Parietal lobe (tissue), 1 donor: ENCODE results near the gene BNIP2. TPM values are rescaled to one million over a fixed set of nuclear protein-coding genes. Genes with fewer than 3 reads are reported as not detected.

ENCODE experiments used
- total RNA-seq: library from RNA; depleted of rRNA; stranded (reverse); fragments of >200 nt; gene quantifications from one replicate; pipeline ENCODE4 v1.2.3, GENCODE V29; 2014

The BNIP2 gene, protein sequence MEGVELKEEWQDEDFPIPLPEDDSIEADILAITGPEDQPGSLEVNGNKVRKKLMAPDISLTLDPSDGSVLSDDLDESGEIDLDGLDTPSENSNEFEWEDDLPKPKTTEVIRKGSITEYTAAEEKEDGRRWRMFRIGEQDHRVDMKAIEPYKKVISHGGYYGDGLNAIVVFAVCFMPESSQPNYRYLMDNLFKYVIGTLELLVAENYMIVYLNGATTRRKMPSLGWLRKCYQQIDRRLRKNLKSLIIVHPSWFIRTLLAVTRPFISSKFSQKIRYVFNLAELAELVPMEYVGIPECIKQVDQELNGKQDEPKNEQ
- 98.6 TPM for total RNA-seq

DNA sequence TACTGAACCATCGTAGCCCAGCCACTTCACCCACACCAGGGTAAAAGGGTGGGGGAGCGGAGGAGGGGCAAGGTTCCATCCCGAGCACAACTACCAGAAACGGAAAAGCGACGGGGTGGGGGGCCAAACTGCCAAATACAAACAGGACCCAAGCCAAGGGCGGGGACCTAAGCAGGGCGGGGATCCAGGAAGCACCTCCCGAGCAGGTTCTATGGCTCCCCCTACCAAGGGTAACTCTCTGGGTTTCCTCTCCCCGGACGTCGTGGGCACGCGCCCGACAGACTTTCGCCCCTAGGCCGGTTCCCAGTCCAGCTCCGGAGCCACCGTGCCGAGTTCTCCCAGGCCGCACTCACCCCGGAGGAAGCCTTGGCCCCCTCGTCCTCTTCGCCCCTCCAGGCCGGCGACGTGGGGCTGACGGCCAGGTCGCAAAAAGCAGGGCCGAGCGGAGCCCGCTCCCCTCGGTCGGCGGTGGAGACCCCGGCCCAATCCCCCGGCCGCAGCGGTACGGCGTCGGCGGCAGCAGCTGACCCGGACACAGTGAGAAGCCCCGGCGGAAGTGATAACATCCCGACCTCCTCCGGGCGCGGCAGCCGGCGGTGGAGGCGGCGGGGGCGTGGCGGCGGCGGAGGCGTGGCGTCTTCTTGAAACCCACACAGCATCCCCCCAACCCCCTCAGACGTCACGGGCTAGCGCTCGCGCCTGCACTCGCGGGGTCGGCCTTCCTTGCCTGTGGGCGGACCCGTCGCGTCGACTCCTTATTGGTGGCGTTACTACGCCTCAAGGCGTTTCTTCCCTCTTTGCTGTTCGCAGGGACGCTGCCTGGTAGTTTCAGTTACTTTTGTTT is at the start of gene BNIP2:
Gene BNIP2, minus strand, starts transcription at position 539 of the 844 bp plus-strand sequence. CDS start 6,863 bp downstream, outside the sequence.

DNA sequence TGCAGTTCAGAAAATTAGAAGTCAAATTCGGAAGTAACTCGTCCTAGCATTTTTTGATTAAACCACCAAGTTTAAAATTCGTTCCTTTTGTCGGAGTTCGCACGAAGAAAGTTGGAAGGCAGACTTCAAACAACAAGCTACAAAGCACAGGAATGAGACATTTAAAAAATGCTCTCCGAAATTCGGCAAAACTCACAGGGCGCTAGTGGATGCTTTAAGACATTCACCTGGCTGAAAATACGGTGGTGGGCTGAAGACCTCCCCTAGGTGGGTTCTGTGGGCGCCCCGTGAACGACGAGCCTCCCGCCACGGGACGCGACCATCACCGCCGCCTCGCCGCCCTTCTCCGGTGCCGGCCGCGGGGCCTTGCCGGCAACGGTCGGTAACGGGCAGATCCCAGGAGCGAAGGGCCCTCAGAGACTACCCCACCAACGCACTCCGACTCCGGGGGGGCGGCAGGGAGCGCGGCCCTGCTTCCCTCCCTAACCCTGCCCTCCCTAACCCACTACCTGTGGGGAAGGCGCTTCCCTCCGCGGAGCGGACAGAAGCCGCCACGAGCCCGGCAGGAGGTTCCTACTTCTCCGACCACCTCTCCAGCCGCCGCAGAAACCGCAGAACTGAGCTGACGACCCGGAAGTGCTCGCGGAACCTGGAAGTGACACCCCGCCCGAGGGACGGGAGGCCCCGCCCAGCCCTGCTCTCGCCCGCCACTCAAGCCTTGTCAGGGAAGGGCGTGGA is 32.1 kb downstream of the BNIP2 start, which contains the start of gene GTF2A2:
Gene GTF2A2, minus strand, starts transcription at position 619 of the 738 bp plus-strand sequence. CDS start 5,238 bp downstream, outside the sequence.

DNA sequence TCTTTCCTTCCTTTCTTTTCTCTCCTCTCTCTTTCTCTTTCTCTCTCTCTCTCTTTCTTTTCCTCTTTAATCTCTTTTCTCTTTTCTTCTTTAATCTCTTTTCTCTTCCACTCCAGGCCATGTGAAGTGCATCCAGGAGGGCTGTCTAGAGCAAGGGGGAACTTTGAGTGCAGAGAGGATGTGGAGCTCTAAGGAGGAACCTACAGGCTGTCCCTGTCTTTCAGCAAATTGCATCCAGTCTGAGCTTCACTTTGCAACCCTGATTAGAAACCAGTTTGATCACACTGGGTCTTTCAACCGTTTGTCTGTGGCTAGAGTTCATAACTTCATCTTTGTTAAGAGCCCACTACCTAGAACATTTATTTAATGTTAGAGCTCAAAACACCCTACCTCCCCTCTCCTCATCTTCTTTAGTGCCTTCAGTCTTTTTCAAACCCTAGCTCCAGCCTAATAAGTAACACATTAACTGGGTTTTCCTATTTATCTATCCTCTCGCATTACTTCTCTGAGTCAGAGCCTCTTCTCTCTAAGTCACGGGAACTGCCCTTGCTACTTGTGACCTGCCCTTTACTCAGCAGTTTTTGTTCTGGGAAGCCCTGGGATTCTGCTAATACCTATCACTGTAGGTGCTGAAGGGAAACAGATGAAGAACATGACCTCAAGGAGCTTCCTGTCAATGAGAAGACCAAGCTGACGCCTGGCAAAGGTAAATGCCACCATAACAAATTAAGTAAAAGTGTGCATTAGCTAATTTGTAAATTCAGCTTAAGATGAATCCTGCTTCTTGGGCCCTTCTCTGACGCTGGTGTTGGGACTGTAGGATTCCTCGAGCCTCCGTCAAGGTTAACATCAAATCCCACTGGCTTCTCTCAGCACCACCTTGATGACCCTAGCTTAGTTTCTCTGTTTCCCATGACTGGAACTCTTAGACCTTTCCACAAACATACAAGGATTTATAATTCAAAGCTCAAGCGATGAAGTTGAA is 77.6 kb downstream of the BNIP2 start, which contains the start of gene GCNT3:
Gene GCNT3, plus strand, starts transcription at position 508 of the 985 bp plus-strand sequence. CDS start 6,456 bp downstream, outside the sequence.

Other genes with a start within 250 kb of the BNIP2 start
- gene GCNT3, start 77.5 kb downstream of the BNIP2 start, total RNA-seq = not detected
- 22.2 TPM for gene GTF2A2, start 31.8 kb downstream of the BNIP2 start, total RNA-seq